ENCODE results near the gene PLSCR1. TPM values are rescaled to one million over a fixed set of nuclear protein-coding genes. Genes with fewer than 3 reads are reported as not detected.

PLSCR1 gene
- total and polyA plus RNA-seq, 9 of the 15 experiments (the other 6 are each of a cell fraction or from before 2014, with no cell fraction given), result 40.6 to 122 (median 69.1) TPM

DNA sequence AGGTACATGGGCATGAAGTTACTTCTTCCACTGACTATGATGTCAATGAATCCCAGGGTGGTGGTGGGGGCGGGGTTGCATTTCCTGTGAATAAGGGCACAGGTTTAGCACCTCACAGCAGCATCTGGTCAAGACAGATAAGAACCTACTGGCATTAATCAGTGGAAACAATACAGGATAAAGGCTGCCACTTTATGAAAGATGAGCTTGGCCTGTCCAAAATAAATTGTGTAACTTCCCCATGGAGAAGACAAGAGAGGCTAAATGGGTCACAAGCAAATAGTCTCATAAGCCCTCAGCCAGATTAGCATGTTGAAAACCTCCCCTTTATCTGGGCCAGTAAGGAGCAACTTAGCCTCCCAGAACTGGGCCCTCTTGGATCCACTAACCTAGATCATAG is 47.7 kb downstream of the PLSCR1 start (continued):
- TF ChIP-seq NCOA1 (IDR thresholded peaks at IDR 0.05; ENCODE audit: low read depth), result peak; percentile 88; the same call in 1 of the 2 replicates
- TF ChIP-seq TEAD2 (tag; IDR thresholded peaks at IDR 0.05), result no peak
- TF ChIP-seq, protein P1, sequence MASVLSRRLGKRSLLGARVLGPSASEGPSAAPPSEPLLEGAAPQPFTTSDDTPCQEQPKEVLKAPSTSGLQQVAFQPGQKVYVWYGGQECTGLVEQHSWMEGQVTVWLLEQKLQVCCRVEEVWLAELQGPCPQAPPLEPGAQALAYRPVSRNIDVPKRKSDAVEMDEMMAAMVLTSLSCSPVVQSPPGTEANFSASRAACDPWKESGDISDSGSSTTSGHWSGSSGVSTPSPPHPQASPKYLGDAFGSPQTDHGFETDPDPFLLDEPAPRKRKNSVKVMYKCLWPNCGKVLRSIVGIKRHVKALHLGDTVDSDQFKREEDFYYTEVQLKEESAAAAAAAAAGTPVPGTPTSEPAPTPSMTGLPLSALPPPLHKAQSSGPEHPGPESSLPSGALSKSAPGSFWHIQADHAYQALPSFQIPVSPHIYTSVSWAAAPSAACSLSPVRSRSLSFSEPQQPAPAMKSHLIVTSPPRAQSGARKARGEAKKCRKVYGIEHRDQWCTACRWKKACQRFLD (CRISPR knock-in tag; IDR thresholded peaks at IDR 0.05), result peak; percentile 64
- TF ChIP-seq TAF9B (IDR thresholded peaks at IDR 0.05; ENCODE audit: partially characterized antibody), result no peak
- no peak for TF ChIP-seq GTF2F1 (IDR thresholded peaks at IDR 0.05; ENCODE audit: low read depth, low read length)
- no peak for TF ChIP-seq XRCC3 (IDR thresholded peaks at IDR 0.05)
- peak in 1 of 2 experiments; percentile 65; a peak in 1 of 4 replicates for TF ChIP-seq ETV6 (IDR thresholded peaks at IDR 0.05; ENCODE audit: borderline replicate concordance in 1 of 2, low read depth in 2 of 2, low read length in 1 of 2)
- TF ChIP-seq ETV6 (CRISPR knock-in tag; IDR thresholded peaks at IDR 0.05; ENCODE audit: borderline replicate concordance), result no peak
- peak; percentile 70 for TF ChIP-seq GABPA (tag; conservative IDR thresholded peaks at IDR 0.05; ENCODE audit: low read depth)
- no peak for TF ChIP-seq ZNF133 (CRISPR knock-in tag; IDR thresholded peaks at IDR 0.05)
- peak; percentile 86 for TF ChIP-seq MEF2D (tag; conservative IDR thresholded peaks at IDR 0.05; ENCODE audit: low read depth)
- peak; percentile 96 for TF ChIP-seq TAL1 (IDR thresholded peaks at IDR 0.05)
- TF ChIP-seq, protein P2, sequence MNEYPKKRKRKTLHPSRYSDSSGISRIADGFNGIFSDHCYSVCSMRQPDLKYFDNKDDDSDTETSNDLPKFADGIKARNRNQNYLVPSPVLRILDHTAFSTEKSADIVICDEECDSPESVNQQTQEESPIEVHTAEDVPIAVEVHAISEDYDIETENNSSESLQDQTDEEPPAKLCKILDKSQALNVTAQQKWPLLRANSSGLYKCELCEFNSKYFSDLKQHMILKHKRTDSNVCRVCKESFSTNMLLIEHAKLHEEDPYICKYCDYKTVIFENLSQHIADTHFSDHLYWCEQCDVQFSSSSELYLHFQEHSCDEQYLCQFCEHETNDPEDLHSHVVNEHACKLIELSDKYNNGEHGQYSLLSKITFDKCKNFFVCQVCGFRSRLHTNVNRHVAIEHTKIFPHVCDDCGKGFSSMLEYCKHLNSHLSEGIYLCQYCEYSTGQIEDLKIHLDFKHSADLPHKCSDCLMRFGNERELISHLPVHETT (CRISPR knock-in tag; conservative IDR thresholded peaks at IDR 0.05 in 1 of 2, IDR thresholded peaks at IDR 0.05 in 1 of 2), result peak in 1 of 2 experiments; percentile 64; a peak in 1 of 4 replicates
- peak; percentile 57; the same call in 1 of the 2 replicates for TF ChIP-seq FOSL1 (tag; conservative IDR thresholded peaks at IDR 0.05)
- no peak for TF ChIP-seq ZBTB8A (IDR thresholded peaks at IDR 0.05; ENCODE audit: partially characterized antibody)
- TF ChIP-seq HDAC1 (IDR thresholded peaks at IDR 0.05), result peak in 1 of 2 experiments; percentile 53; a peak in 1 of 4 replicates
- TF ChIP-seq KDM1A (IDR thresholded peaks at IDR 0.05), result peak; percentile 86 to 91
- TF ChIP-seq, protein P3, sequence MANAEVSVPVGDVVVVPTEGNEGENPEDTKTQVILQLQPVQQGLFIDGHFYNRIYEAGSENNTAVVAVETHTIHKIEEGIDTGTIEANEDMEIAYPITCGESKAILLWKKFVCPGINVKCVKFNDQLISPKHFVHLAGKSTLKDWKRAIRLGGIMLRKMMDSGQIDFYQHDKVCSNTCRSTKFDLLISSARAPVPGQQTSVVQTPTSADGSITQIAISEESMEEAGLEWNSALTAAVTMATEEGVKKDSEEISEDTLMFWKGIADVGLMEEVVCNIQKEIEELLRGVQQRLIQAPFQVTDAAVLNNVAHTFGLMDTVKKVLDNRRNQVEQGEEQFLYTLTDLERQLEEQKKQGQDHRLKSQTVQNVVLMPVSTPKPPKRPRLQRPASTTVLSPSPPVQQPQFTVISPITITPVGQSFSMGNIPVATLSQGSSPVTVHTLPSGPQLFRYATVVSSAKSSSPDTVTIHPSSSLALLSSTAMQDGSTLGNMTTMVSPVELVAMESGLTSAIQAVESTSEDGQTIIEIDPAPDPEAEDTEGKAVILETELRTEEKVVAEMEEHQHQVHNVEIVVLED (CRISPR knock-in tag; IDR thresholded peaks at IDR 0.05), result no peak
- no peak for TF ChIP-seq ZNF124 (CRISPR knock-in tag; IDR thresholded peaks at IDR 0.05)
- TF ChIP-seq TRIM24 (IDR thresholded peaks at IDR 0.05), result peak; percentile 95 to 96
- TF ChIP-seq YY1 (IDR thresholded peaks at IDR 0.05; ENCODE audit: borderline replicate concordance in 1 of 3, control insufficient read depth in 1 of 3, extremely low read depth in 1 of 3, insufficient read depth in 3 of 3, insufficient read length in 1 of 3, insufficient replicate concordance in 2 of 3, low read depth in 1 of 3, low read length in 2 of 3), result no peak
- TF ChIP-seq ZC3H11A (IDR thresholded peaks at IDR 0.05; ENCODE audit: low read depth, low read length), result no peak
- TF ChIP-seq ARID1B (IDR thresholded peaks at IDR 0.05), result peak; percentile 98
- peak; percentile 70 for TF ChIP-seq JUND (IDR thresholded peaks at IDR 0.05; ENCODE audit: borderline replicate concordance, low read depth, low read length)
- TF ChIP-seq JUND (tag; IDR thresholded peaks at IDR 0.05; ENCODE audit: borderline replicate concordance, low read depth, low read length), result no peak; the same call in 2 of the 3 replicates
- no peak for TF ChIP-seq MTA3 (IDR thresholded peaks at IDR 0.05; ENCODE audit: borderline replicate concordance)

Measured in K562 (cell line).